ENCODE data around the gene ZIM2.
A peak's percentile ranks its signal among the peaks of the same experiment; 100 is the strongest.

Gene ZIM2

GRCh38 chr19:56838909-56839651, 1.4 kb downstream of the ZIM2 start:
- peak; percentile 9 for DNase-seq

GRCh38 chr19:56838024-56838908, 2.3 kb downstream of the ZIM2 start:
- no peak for DNase-seq

GRCh38 chr19:56837492-56838023, 3.0 kb downstream of the ZIM2 start:
- no peak for DNase-seq

GRCh38 chr19:56837004-56837403, 3.5 kb downstream of the ZIM2 start:
- no peak for DNase-seq

- DNase-seq = no peak
Observed at GRCh38 chr19:56836059-56836458, 4.5 kb downstream of the ZIM2 start.

GRCh38 chr19:56835401-56835800, 5.1 kb downstream of the ZIM2 start:
- DNase-seq = no peak

- no peak for DNase-seq
Observed at GRCh38 chr19:56834564-56835375, 5.8 kb downstream of the ZIM2 start.

- DNase-seq = no peak
Observed at GRCh38 chr19:56832352-56832928, 8.1 kb downstream of the ZIM2 start.

- no peak for DNase-seq
Observed at GRCh38 chr19:56831255-56831654, 9.3 kb downstream of the ZIM2 start.

GRCh38 chr19:56829596-56829995, 10.9 kb downstream of the ZIM2 start:
- no peak for DNase-seq

GRCh38 chr19:56827708-56828107, 12.8 kb downstream of the ZIM2 start:
- DNase-seq = no peak

GRCh38 chr19:56823956-56824355, 16.6 kb downstream of the ZIM2 start:
- DNase-seq = no peak

- DNase-seq = no peak
Observed at GRCh38 chr19:56823417-56823816, 17.1 kb downstream of the ZIM2 start.

- DNase-seq = no peak
Observed at GRCh38 chr19:56822755-56823154, 17.8 kb downstream of the ZIM2 start.

GRCh38 chr19:56821675-56822074, 18.9 kb downstream of the ZIM2 start:
- DNase-seq = no peak

- DNase-seq = no peak
Observed at GRCh38 chr19:56821209-56821608, 19.3 kb downstream of the ZIM2 start.

- DNase-seq = no peak
Observed at GRCh38 chr19:56819166-56819565, 21.4 kb downstream of the ZIM2 start.

GRCh38 chr19:56814656-56815055, 25.9 kb downstream of the ZIM2 start:
- no peak for DNase-seq

GRCh38 chr19:56813531-56813930, 27.0 kb downstream of the ZIM2 start:
- DNase-seq = no peak

GRCh38 chr19:56811480-56811879, 29.0 kb downstream of the ZIM2 start:
- no peak for DNase-seq

GRCh38 chr19:56810260-56810659, 30.3 kb downstream of the ZIM2 start:
- no peak for DNase-seq

- no peak for DNase-seq
Observed at GRCh38 chr19:56808717-56809392, 31.7 kb downstream of the ZIM2 start.

Data from CD4-positive, alpha-beta T cell treated with Interleukin-17A for 4 hours (primary cell).